NCI-H2107 treated with DMSO at 0.1 percent for 48 hours (cell line): ENCODE measurements around the gene NRXN3.
"Not testable (repeated sequence)": the region's sequence is repeated elsewhere in the genome, so short reads cannot be mapped to it uniquely, and the experiment has no call there.

Source experiments
- DNase-seq: peaks from one replicate; lab custom pipeline; 2025; ENCODE audit not compliant: unreplicated experiment; lab: John Stamatoyannopoulos, UW

Gene NRXN3

GRCh38 chr14:78566026-78566858 is 396.1 kb downstream of the NRXN3 start:
- peak; percentile 97 for DNase-seq

GRCh38 chr14:78566859-78567172 is 396.6 kb downstream of the NRXN3 start:
- no peak for DNase-seq

- DNase-seq: no peak
These were observed 397.2 kb downstream of the NRXN3 start for GRCh38 chr14:78567343-78567742.

- not testable (repeated sequence) for DNase-seq
These were observed 403.6 kb downstream of the NRXN3 start for GRCh38 chr14:78573736-78574135.

GRCh38 chr14:78576437-78577166 is 406.4 kb downstream of the NRXN3 start:
- no peak for DNase-seq

GRCh38 chr14:78581229-78581628 is 411.1 kb downstream of the NRXN3 start:
- DNase-seq: no peak

- no peak for DNase-seq
These were observed 416.5 kb downstream of the NRXN3 start for GRCh38 chr14:78586681-78587080.

GRCh38 chr14:78588906-78589305 is 418.7 kb downstream of the NRXN3 start:
- DNase-seq: no peak

GRCh38 chr14:78592616-78593219 is 422.5 kb downstream of the NRXN3 start:
- no peak for DNase-seq

- no peak for DNase-seq
These were observed 423.8 kb downstream of the NRXN3 start for GRCh38 chr14:78593949-78594348.

- DNase-seq: peak; percentile 50
These were observed 425.6 kb downstream of the NRXN3 start for GRCh38 chr14:78595797-78596196.

- DNase-seq: peak; percentile 78
These were observed 428.1 kb downstream of the NRXN3 start for GRCh38 chr14:78598046-78598920.

- DNase-seq: no peak
These were observed 435.0 kb downstream of the NRXN3 start for GRCh38 chr14:78605025-78605762.

- no peak for DNase-seq
These were observed 435.8 kb downstream of the NRXN3 start for GRCh38 chr14:78605897-78606500.

GRCh38 chr14:78608998-78609787 is 439.0 kb downstream of the NRXN3 start:
- no peak for DNase-seq

GRCh38 chr14:78610994-78611393 is 440.8 kb downstream of the NRXN3 start:
- DNase-seq: no peak

GRCh38 chr14:78611796-78612571 is 441.8 kb downstream of the NRXN3 start:
- no peak for DNase-seq

- no peak for DNase-seq
These were observed 442.5 kb downstream of the NRXN3 start for GRCh38 chr14:78612666-78613065.
